Hepatocyte (in vitro differentiated cells): Measurements from ENCODE around the gene LSM7. TPM values are rescaled to one million over a fixed set of nuclear protein-coding genes. Genes with fewer than 3 reads are reported as not detected.
A peak's percentile ranks its signal among the peaks of the same experiment; 100 is the strongest.

ENCODE experiments used
- DNase-seq: peaks from one replicate; pipeline ENCODE4 v3.0.0-alpha.2; 2016; ENCODE audit warnings: low spot score
- H2AFZ ChIP-seq: fragments of 200-600 bp; sonication (generic); 2 replicates; pipeline ENCODE4 v1.6.0; 2016; ENCODE audit warnings: antibody characterized with exemption, mild to moderate bottlenecking
- H3K27ac ChIP-seq: fragments of 200-600 bp; sonication (generic); 2 replicates; pipeline ENCODE4 v1.5.1; 2016; ENCODE audit warnings: mild to moderate bottlenecking
- H3K27me3 ChIP-seq: fragments of 200-600 bp; sonication (generic); 2 replicates; pipeline ENCODE4 v1.6.1; 2016
- H3K36me3 ChIP-seq: fragments of 200-600 bp; sonication (generic); replicated peaks from 2 replicates; pipeline ENCODE4 v1.5.1; 2016; ENCODE audit warnings: low read depth; ENCODE audit not compliant: insufficient read depth
- H3K4me1 ChIP-seq: fragments of 200-600 bp; sonication (generic); 2 replicates; pipeline ENCODE4 v1.5.1; 2016; ENCODE audit warnings: mild to moderate bottlenecking, moderate library complexity; ENCODE audit not compliant: insufficient read depth
- H3K4me2 ChIP-seq: fragments of 200-600 bp; sonication (generic); 2 replicates; pipeline ENCODE4 v1.6.0; 2016
- H3K4me3 ChIP-seq: fragments of 200-600 bp; sonication (generic); 2 replicates; pipeline ENCODE4 v1.5.1; 2016; ENCODE audit warnings: mild to moderate bottlenecking
- H3K79me2 ChIP-seq: fragments of 200-600 bp; sonication (generic); 2 replicates; pipeline ENCODE4 v1.6.0; 2017; ENCODE audit warnings: mild to moderate bottlenecking
- H3K9me2 ChIP-seq: fragments of 200-600 bp; sonication (generic); replicated peaks from 2 replicates; pipeline ENCODE4 v1.6.0; 2017; ENCODE audit warnings: mild to moderate bottlenecking; ENCODE audit not compliant: insufficient read depth
- H3K9me3 ChIP-seq: fragments of 200-600 bp; sonication (generic); 2 replicates; pipeline ENCODE4 v1.5.1; 2016; ENCODE audit warnings: low read depth, mild to moderate bottlenecking
- H4K20me1 ChIP-seq: fragments of 200-600 bp; sonication (generic); 2 replicates; pipeline ENCODE4 v1.6.0; 2016; ENCODE audit warnings: mild to moderate bottlenecking; ENCODE audit not compliant: insufficient read depth, poor library complexity, severe bottlenecking
- EZH2 ChIP-seq: fragments of 200-600 bp; sonication (generic); IDR thresholded peaks from 2 replicates; pipeline ENCODE4 v1.6.1; 2016; ENCODE audit warnings: antibody characterized with exemption, mild to moderate bottlenecking, borderline replicate concordance
- EZH2phosphoT487 ChIP-seq: fragments of 200-600 bp; sonication (generic); IDR thresholded peaks from one replicate; pipeline ENCODE4 v1.6.1; 2018; ENCODE audit warnings: antibody characterized with exemption, mild to moderate bottlenecking, low read depth, moderate library complexity; ENCODE audit not compliant: unreplicated experiment, severe bottlenecking
- WGBS: methylation state at CpG from one replicate; pipeline ENCODE4 v1.1.6; 2016; ENCODE audit warnings: low lambda C conversion rate; ENCODE audit errors: missing lambda C conversion rate; 5-methylcytosine and 5-hydroxymethylcytosine counted together
- polyA plus RNA-seq: library from polyadenylated mRNA; unstranded; fragments of >200 nt; fragmentation: Nextera tagmentation; extraction: Ambion mirVana; gene quantifications from 2 replicates; pipeline ENCODE4 v1.2.1, GENCODE V29; 2016
- total RNA-seq: library from RNA; depleted of rRNA; stranded (reverse); fragments of >200 nt; gene quantifications from 2 replicates; pipeline ENCODE4 v1.2.3, GENCODE V29; 2014
- TF ChIP-seq, protein P1 (sequence below): fragments of 200-600 bp; sonication (generic); IDR thresholded peaks from 2 replicates; pipeline ENCODE4 v1.5.1; 2016; ENCODE audit warnings: antibody characterized with exemption, mild to moderate bottlenecking; ENCODE audit not compliant: poor library complexity

LSM7 gene
- total and polyA plus RNA-seq, 2 experiments from 2014 or later = 150 to 190 TPM

DNA sequence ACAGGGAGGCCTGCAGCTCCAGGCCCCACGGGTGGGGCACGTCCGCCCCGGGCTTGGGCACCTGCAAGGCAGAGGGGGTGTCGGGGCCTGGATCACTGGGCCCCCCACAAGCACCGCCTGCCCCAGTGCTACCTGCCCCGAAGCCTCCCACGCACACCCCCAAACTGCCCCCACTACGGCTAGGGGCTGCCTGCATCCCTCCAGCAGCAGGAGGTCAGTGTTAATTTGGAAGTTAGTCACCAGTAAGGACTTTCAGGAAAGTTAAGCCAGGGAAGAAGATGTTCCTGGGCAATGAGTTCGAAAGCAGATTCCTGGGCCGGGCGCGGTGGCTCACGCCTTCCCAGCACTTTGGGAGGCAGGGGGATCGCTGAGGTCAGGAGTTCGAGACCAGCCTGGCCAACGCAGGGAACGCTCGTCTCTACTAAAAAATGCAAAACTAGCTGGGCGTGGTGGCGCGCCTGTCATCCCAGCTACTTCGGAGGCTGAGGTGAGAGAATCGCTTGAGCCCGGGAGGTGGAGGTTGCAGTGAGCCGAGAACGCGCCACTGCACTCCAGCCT, 51.9 kb downstream of the LSM7 start:
- H3K27ac ChIP-seq = no peak overlapping the region
- DNase-seq = no peak
- 97% methylated on average over 28 of the region's 28 CpGs for WGBS
- peaks cover 35% of the 10 kb centered on the region for H4K20me1 ChIP-seq
- no peak overlapping the region for H3K4me2 ChIP-seq
- no peak overlapping the region for H3K4me3 ChIP-seq
- H3K79me2 ChIP-seq = peaks cover 33% of the 10 kb centered on the region
- peaks cover 20% of the 10 kb centered on the region for H3K4me1 ChIP-seq
- H3K9me2 ChIP-seq = no peaks in the 10 kb centered on the region
- no peak overlapping the region for H2AFZ ChIP-seq
- H3K9me3 ChIP-seq = no peaks in the 10 kb centered on the region
- no peaks in the 10 kb centered on the region for H3K27me3 ChIP-seq
- H3K36me3 ChIP-seq = no peaks in the 10 kb centered on the region
- TF ChIP-seq EZH2phosphoT487 = no peak
- TF ChIP-seq EZH2 = no peak
- TF ChIP-seq, protein P1, sequence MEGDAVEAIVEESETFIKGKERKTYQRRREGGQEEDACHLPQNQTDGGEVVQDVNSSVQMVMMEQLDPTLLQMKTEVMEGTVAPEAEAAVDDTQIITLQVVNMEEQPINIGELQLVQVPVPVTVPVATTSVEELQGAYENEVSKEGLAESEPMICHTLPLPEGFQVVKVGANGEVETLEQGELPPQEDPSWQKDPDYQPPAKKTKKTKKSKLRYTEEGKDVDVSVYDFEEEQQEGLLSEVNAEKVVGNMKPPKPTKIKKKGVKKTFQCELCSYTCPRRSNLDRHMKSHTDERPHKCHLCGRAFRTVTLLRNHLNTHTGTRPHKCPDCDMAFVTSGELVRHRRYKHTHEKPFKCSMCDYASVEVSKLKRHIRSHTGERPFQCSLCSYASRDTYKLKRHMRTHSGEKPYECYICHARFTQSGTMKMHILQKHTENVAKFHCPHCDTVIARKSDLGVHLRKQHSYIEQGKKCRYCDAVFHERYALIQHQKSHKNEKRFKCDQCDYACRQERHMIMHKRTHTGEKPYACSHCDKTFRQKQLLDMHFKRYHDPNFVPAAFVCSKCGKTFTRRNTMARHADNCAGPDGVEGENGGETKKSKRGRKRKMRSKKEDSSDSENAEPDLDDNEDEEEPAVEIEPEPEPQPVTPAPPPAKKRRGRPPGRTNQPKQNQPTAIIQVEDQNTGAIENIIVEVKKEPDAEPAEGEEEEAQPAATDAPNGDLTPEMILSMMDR = no peak

DNA sequence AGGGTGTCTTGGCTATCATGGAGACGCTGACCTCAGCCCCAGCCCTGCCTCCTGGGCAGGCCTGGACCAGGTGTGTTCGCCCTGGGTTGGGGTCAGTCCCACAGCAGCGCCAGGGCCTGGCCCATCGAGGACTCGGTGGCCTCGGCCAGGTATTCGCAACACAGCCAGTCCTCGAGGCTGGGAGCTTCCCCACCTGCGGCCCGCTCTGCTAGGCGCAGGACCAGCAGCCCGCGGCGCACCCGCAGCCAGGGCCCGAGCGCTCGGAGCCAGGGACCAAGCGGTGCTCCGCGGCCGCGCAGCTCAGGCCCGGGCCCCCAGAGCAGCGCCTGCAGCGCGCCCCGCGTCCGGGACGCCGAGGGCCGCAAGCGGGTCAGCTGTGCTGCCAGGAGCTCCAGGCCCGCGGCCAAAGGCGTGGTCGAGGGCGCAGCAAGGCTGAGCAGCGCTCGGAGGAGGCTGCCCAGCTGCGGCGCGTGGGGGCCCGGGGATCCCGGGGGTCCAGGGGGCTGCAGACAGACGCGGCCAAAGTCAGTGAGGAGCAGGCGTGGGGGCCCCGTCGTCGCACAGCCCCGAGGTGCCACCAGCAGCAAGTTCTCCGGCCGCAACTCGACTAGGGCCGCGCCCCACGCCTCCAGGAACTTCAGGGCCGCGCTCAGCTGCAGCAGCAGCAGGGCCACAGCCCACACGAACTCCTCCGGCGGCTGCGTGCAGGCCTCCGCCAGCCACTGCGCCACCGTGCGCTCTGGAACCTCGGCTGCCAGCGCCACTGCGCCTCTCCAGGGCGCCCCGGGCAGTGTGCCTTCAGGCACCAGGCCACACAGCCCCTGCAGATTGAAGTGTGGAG, 52.6 kb downstream of the LSM7 start:
- 96% methylated on average over 43 of the region's 74 CpGs for WGBS
- peaks cover 22% of the 10 kb centered on the region for H3K4me1 ChIP-seq
- peaks cover 42% of the 10 kb centered on the region for H4K20me1 ChIP-seq

DNA sequence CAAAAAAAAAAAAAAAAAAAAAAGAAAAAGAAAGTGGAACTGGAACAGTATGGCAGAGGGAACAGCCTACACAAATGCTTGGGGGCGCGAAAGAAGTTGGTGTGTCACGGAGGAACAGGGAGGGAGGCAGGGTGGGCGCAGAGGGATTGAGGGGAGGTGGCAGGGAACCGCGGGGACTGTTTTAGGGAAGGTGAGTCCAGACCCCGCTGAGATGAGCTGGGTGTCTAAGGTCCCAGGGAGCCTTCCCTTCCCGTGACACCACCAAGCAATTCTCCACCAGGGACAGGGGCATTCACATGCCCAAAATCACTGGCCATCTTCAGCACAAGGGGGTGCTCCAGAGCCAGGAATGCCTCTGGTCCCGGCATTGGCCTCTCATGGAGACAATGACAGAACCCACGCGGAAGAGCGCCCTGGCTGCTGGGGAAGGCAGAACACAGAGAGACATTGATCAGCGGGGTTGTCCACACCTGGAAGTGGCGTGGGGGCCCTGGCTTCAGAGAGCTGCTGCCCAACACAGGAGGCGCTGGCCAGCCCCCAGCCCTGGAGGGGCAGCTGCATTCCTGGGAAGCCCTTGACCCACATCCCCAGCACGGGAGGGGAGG, 53.4 kb downstream of the LSM7 start:
- DNase-seq = peak; percentile 78
- H3K79me2 ChIP-seq = peaks cover 48% of the 10 kb centered on the region
- no peak overlapping the region for H3K27ac ChIP-seq

More for the DNA sequence above, 52.6 kb downstream of the LSM7 start:
- H3K4me2 ChIP-seq = no peak overlapping the region
- H3K27ac ChIP-seq = no peak overlapping the region
- peaks cover 40% of the 10 kb centered on the region for H3K79me2 ChIP-seq
- DNase-seq = no peak
- no peaks in the 10 kb centered on the region for H3K27me3 ChIP-seq
- H3K9me2 ChIP-seq = no peaks in the 10 kb centered on the region
- H2AFZ ChIP-seq = no peak overlapping the region
- TF ChIP-seq EZH2 (no peak), EZH2phosphoT487 (no peak)
- TF ChIP-seq, protein P1 = no peak
- no peaks in the 10 kb centered on the region for H3K36me3 ChIP-seq
- no peak overlapping the region for H3K4me3 ChIP-seq
- H3K9me3 ChIP-seq = no peaks in the 10 kb centered on the region

More for the DNA sequence above, 53.4 kb downstream of the LSM7 start:
- H3K9me3 ChIP-seq = no peaks in the 10 kb centered on the region
- TF ChIP-seq, protein P1 = peak; percentile 50
- no peak for TF ChIP-seq EZH2
- TF ChIP-seq EZH2phosphoT487 = no peak
- no peaks in the 10 kb centered on the region for H3K9me2 ChIP-seq
- H3K27me3 ChIP-seq = no peaks in the 10 kb centered on the region
- H3K4me3 ChIP-seq = no peak overlapping the region
- peaks cover 50% of the 10 kb centered on the region for H4K20me1 ChIP-seq
- no peak overlapping the region for H3K4me2 ChIP-seq
- 64% methylated on average over 9 of the region's 16 CpGs for whole genome bisulfite sequencing
- no peaks in the 10 kb centered on the region for H3K36me3 ChIP-seq
- peaks cover 22% of the 10 kb centered on the region for H3K4me1 ChIP-seq
- no peak overlapping the region for H2AFZ ChIP-seq
